NCI-H2107 treated with DMSO at 0.1 percent for 48 hours (cell line): Measurements from ENCODE around the gene CDC42SE2.

ENCODE experiments used
- DNase-seq: peaks from one replicate; lab custom pipeline; 2025; ENCODE audit not compliant: unreplicated experiment; lab: John Stamatoyannopoulos, UW

Gene CDC42SE2

DNA sequence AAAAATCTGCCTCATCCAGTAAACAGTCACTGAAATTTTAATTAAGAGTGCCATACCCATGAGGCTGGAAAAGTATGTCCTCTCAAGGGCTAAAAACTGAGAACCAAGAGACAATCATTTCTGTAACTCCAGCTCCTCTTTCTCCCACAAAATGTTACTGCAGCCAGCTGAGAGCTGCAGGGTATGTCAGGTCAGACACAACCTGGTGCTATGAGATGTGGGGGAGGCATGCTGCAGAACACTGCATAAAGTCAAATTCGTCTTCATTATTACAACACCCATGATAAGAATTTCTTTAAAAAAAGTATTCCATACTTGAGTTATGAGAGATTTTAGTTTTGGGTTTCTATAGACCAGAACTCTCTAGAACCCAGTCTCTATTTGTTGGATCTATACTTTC is 162.2 kb downstream of the CDC42SE2 start:
- DNase-seq: no peak

DNA sequence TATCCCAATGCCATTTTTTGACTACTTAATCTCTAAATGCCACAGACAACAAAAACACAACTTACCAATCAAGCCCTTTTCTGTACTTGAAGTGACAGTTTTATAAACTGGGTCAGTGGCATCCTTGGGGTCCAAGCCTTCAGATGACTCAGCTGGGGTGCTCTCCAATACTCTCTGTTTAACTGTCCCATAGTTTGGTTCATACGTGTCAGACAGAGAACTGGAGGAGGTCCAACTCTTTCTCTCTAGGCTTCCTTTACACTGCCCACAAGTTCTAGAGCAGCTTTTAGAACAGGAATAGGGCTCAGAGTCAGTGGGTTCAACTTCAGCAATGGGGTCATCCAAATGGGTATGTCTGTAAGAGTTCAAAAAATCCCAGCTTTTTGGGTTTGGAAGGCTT is 166.9 kb downstream of the CDC42SE2 start:
- no peak for DNase-seq

DNA sequence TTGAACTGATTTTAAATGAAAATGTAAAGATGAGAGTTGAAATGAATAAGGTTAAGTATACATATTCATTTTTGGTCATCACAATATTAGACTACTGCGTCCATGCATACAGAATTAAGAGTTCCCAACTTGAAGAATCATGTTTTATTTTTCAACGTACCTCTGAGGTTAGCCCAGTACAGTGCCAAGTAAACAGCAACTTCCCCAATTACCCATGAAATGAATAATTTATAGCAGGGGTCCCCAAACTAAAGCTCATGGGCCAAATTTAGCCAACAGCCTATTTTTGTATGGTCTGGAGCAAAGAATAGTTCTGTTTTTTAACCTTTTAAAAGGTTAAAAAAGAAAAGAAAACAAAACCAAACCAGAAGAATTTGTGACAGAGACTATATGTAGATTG is 167.9 kb downstream of the CDC42SE2 start:
- no peak for DNase-seq

DNA sequence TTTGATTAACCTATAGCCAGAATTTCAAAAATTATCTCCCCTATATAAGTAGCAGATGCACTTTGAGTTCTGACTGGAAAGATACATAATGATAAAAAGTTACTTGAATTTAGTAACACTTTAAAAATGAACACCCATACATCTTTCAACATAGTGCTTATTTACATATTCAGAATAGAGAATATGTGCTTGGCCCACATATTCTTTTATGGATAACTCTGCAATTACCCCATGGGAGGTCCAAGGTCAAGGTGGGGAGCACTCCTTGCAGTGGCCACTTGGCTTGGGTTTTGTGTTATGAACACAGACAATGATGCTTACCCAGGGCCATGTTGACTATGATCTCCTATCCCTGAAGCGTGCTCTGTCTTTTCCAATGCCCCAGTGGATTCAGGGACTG is 169.3 kb downstream of the CDC42SE2 start:
- DNase-seq: no peak

DNA sequence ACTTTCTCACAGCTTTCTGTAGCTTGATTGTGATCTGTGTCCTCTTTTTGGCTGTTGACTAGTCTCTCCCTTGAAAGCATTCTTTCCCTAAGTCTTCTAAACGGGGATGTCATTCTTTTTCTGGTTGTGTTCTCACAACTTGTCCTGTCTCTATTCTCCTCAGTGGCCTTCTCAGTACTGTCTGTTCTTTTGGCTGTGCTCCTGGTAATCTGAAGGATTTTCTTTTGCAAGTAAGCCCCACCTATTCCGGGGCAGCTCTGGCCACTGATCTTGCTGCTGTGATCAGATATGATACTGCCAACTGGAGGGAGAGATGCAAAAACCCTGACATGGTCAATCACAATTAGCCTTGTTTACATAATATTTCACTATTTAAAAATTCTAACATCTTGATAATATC is 172.2 kb downstream of the CDC42SE2 start:
- DNase-seq: no peak

DNA sequence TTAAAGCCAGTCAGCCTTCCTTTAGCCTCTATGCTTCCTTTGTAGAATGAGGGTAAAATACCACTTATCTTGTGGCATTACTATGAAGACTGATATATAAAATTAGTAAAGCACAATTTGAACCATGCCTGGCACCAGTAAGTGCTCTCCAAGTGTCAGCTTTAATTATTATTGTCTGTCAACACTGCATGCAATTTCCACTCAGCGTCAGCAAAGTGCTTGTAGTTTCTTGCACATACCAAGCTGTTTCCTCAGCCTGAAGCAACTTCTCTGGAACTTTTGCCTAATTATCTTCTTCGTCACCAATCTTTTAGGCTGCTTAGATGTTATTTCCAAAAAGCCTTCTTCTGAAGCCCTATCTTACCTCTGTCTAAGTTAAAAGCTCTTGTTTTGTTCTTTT is 177.3 kb downstream of the CDC42SE2 start:
- no peak for DNase-seq
